ENCODE data around the gene ZNF135.

GRCh38 chr19:58009301-58009665 lies 49.8 kb upstream of the ZNF135 start:
- TF ChIP-seq CTCF (IDR thresholded peaks at IDR 0.05; ENCODE audit: low read depth, low read length, missing input control) (no peak), TAF1 (conservative IDR thresholded peaks at IDR 0.05) (no peak), RAD21 (IDR thresholded peaks at IDR 0.05) (no peak), REST (IDR thresholded peaks at IDR 0.05) (no peak), MAX (IDR thresholded peaks at IDR 0.05) (no peak), ZBTB33 (IDR thresholded peaks at IDR 0.05) (no peak), ATF3 (IDR thresholded peaks at IDR 0.05) (no peak), EGR1 (IDR thresholded peaks at IDR 0.05; ENCODE audit: low read depth in 2 of 2) (no peak)

Measured in liver (tissue), 3 donors.